HEK293T (cell line): ENCODE results near the gene BAZ1B.

Experiments used
- ARNT ChIP-seq: fragments of 450-650 bp; IDR thresholded peaks from 2 replicates; pipeline ENCODE4 v1.6.1; 2017; ENCODE audit warnings: mild to moderate bottlenecking
- BHLHE40 ChIP-seq: fragments of 450-650 bp; IDR thresholded peaks from 2 replicates; pipeline ENCODE4 v1.6.1; 2016; ENCODE audit warnings: mild to moderate bottlenecking, moderate library complexity, borderline replicate concordance
- CTBP1 ChIP-seq: fragments of 450-650 bp; IDR thresholded peaks from 2 replicates; pipeline ENCODE4 v1.6.1; 2016; ENCODE audit warnings: borderline replicate concordance
- FOXA1 ChIP-seq: fragments of 450-650 bp; IDR thresholded peaks from 2 replicates; pipeline ENCODE4 v1.6.1; 2016; ENCODE audit warnings: mild to moderate bottlenecking
- FOXK2 ChIP-seq: fragments of 450-650 bp; IDR thresholded peaks from 2 replicates; pipeline ENCODE4 v1.6.1; 2016; ENCODE audit warnings: mild to moderate bottlenecking
- FOXM1 ChIP-seq: fragments of 450-650 bp; IDR thresholded peaks from 2 replicates; pipeline ENCODE4 v1.6.1; 2017; ENCODE audit warnings: mild to moderate bottlenecking, borderline replicate concordance
- HDGF ChIP-seq: fragments of 450-650 bp; IDR thresholded peaks from 2 replicates; pipeline ENCODE4 v1.6.1; 2017; ENCODE audit warnings: antibody characterized with exemption, borderline replicate concordance
- LEF1 ChIP-seq: fragments of 450-650 bp; IDR thresholded peaks from 2 replicates; pipeline ENCODE4 v1.6.1; 2017; ENCODE audit warnings: mild to moderate bottlenecking, borderline replicate concordance
- NFRKB ChIP-seq: fragments of 450-650 bp; IDR thresholded peaks from 2 replicates; pipeline ENCODE4 v1.6.1; 2016; ENCODE audit warnings: mild to moderate bottlenecking, moderate library complexity
- PKNOX1 ChIP-seq: fragments of 450-650 bp; IDR thresholded peaks from 2 replicates; pipeline ENCODE4 v1.6.1; 2016
- SP1 ChIP-seq: fragments of 450-650 bp; IDR thresholded peaks from 2 replicates; pipeline ENCODE4 v1.6.1; 2017
- SUZ12 ChIP-seq: fragments of 450-650 bp; IDR thresholded peaks from 2 replicates; pipeline ENCODE4 v1.6.1; 2016; ENCODE audit warnings: mild to moderate bottlenecking
- TARDBP ChIP-seq: fragments of 450-650 bp; IDR thresholded peaks from 2 replicates; pipeline ENCODE4 v1.6.1; 2016
- ZNF384 ChIP-seq: fragments of 450-650 bp; IDR thresholded peaks from 2 replicates; pipeline ENCODE4 v1.6.1; 2016

- TF ChIP-seq FOXA1 (no peak), SP1 (no peak), BHLHE40 (no peak), FOXM1 (no peak), PKNOX1 (no peak), TARDBP (no peak), ARNT (no peak), HDGF (no peak), SUZ12 (no peak), ZNF384 (no peak), LEF1 (no peak), CTBP1 (no peak), FOXK2 (no peak), NFRKB (no peak)
Observed at GRCh38 chr7:73449422-73449821, 72.7 kb downstream of the BAZ1B start.
